HEK293T (cell line): ENCODE data around the gene INSYN1.

Experiments
- BHLHE40 ChIP-seq: fragments of 450-650 bp; IDR thresholded peaks from 2 replicates; pipeline ENCODE4 v1.6.1; 2016; ENCODE audit warnings: mild to moderate bottlenecking, moderate library complexity, borderline replicate concordance
- ELF4 ChIP-seq: fragments of 450-650 bp; IDR thresholded peaks from 2 replicates; pipeline ENCODE4 v1.6.1; 2017; ENCODE audit warnings: antibody characterized with exemption
- FOXM1 ChIP-seq: fragments of 450-650 bp; IDR thresholded peaks from 2 replicates; pipeline ENCODE4 v1.6.1; 2017; ENCODE audit warnings: mild to moderate bottlenecking, borderline replicate concordance
- HDGF ChIP-seq: fragments of 450-650 bp; IDR thresholded peaks from 2 replicates; pipeline ENCODE4 v1.6.1; 2017; ENCODE audit warnings: antibody characterized with exemption, borderline replicate concordance
- NFRKB ChIP-seq: fragments of 450-650 bp; IDR thresholded peaks from 2 replicates; pipeline ENCODE4 v1.6.1; 2016; ENCODE audit warnings: mild to moderate bottlenecking, moderate library complexity
- SP1 ChIP-seq: fragments of 450-650 bp; IDR thresholded peaks from 2 replicates; pipeline ENCODE4 v1.6.1; 2017
- SUZ12 ChIP-seq: fragments of 450-650 bp; IDR thresholded peaks from 2 replicates; pipeline ENCODE4 v1.6.1; 2016; ENCODE audit warnings: mild to moderate bottlenecking
- TARDBP ChIP-seq: fragments of 450-650 bp; IDR thresholded peaks from 2 replicates; pipeline ENCODE4 v1.6.1; 2016
- ZNF384 ChIP-seq: fragments of 450-650 bp; IDR thresholded peaks from 2 replicates; pipeline ENCODE4 v1.6.1; 2016
- TF ChIP-seq, protein P1 (sequence below): fragments of 450-650 bp; IDR thresholded peaks from 2 replicates; pipeline ENCODE4 v1.6.1; 2016

DNA sequence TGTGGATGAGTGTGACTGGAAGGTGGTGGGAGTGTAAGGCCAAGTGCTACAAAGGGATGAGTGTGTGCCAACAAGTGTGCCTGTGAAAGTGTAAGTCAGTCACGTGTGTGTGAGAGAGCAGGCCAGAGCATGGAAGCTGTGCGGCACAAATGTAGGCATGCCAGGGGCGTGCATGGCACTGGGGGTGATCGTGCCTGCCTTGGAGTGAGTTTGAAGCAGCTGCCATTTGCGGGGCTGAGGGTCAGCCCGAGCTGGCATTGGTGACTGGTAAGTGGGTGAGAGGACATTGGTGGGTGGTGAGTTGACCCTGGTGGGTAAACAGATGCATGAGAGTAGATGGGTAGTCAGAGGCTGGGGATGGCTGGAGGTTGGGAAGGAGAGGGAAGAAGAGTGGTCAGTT lies 44.5 kb downstream of the INSYN1 start:
- TF ChIP-seq ELF4 (no peak), BHLHE40 (no peak), FOXM1 (no peak), NFRKB (no peak), SP1 (no peak), ZNF384 (no peak), HDGF (no peak), SUZ12 (no peak), TARDBP (no peak)
- TF ChIP-seq, protein P1, sequence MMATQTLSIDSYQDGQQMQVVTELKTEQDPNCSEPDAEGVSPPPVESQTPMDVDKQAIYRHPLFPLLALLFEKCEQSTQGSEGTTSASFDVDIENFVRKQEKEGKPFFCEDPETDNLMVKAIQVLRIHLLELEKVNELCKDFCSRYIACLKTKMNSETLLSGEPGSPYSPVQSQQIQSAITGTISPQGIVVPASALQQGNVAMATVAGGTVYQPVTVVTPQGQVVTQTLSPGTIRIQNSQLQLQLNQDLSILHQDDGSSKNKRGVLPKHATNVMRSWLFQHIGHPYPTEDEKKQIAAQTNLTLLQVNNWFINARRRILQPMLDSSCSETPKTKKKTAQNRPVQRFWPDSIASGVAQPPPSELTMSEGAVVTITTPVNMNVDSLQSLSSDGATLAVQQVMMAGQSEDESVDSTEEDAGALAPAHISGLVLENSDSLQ, result no peak
